ENCODE measurements around the gene SRPRA.

- TF ChIP-seq EZH2 (optimal IDR thresholded peaks at IDR 0.05; ENCODE audit: low read depth, low read length): no peak
- TF ChIP-seq, protein P1, sequence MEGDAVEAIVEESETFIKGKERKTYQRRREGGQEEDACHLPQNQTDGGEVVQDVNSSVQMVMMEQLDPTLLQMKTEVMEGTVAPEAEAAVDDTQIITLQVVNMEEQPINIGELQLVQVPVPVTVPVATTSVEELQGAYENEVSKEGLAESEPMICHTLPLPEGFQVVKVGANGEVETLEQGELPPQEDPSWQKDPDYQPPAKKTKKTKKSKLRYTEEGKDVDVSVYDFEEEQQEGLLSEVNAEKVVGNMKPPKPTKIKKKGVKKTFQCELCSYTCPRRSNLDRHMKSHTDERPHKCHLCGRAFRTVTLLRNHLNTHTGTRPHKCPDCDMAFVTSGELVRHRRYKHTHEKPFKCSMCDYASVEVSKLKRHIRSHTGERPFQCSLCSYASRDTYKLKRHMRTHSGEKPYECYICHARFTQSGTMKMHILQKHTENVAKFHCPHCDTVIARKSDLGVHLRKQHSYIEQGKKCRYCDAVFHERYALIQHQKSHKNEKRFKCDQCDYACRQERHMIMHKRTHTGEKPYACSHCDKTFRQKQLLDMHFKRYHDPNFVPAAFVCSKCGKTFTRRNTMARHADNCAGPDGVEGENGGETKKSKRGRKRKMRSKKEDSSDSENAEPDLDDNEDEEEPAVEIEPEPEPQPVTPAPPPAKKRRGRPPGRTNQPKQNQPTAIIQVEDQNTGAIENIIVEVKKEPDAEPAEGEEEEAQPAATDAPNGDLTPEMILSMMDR (IDR thresholded peaks at IDR 0.05; ENCODE audit: low read length): no peak
Observed at GRCh38 chr11:126262216-126262615, 6.5 kb downstream of the SRPRA start.

Measured in MM.1S (cell line).